HG03558 (cell line): ENCODE measurements around the gene JMJD7.

ENCODE experiments used
- ATAC-seq: cut with Tn5 transposase; IDR thresholded peaks from one replicate; pipeline ENCODE4 v1.9.1; 2021; ENCODE audit warnings: moderate number of reproducible peaks; ENCODE audit not compliant: unreplicated experiment; ENCODE audit errors: extremely low read depth

The JMJD7 gene

GRCh38 chr15:41827880-41828806, at the start of gene JMJD7:
Gene JMJD7, plus strand, starts transcription at chr15:41828092. Its CDS starts 33 bp downstream, at chr15:41828125.
- no peak for ATAC-seq

- no peak for ATAC-seq
These were observed 49.4 kb upstream of the JMJD7 start for GRCh38 chr15:41778521-41778920.

GRCh38 chr15:41779662-41780157, 48.2 kb upstream of the JMJD7 start:
- no peak for ATAC-seq

- no peak for ATAC-seq
These were observed 47.6 kb upstream of the JMJD7 start for GRCh38 chr15:41780266-41780665.

- no peak for ATAC-seq
These were observed 47.2 kb upstream of the JMJD7 start for GRCh38 chr15:41780727-41781126.

GRCh38 chr15:41782371-41783282, 45.3 kb upstream of the JMJD7 start:
- no peak for ATAC-seq

GRCh38 chr15:41783296-41783695, 44.6 kb upstream of the JMJD7 start:
- ATAC-seq = no peak

GRCh38 chr15:41788262-41788661, 39.6 kb upstream of the JMJD7 start:
- ATAC-seq = no peak

GRCh38 chr15:41789236-41789635, 38.7 kb upstream of the JMJD7 start:
- ATAC-seq = no peak

- no peak for ATAC-seq
These were observed 38.2 kb upstream of the JMJD7 start for GRCh38 chr15:41789662-41790061.

GRCh38 chr15:41790169-41790568, 37.7 kb upstream of the JMJD7 start:
- ATAC-seq = no peak

GRCh38 chr15:41790756-41791546, 36.9 kb upstream of the JMJD7 start:
- no peak for ATAC-seq

- ATAC-seq = no peak
These were observed 36.4 kb upstream of the JMJD7 start for GRCh38 chr15:41791547-41791937.

- no peak for ATAC-seq
These were observed 35.8 kb upstream of the JMJD7 start for GRCh38 chr15:41792000-41792637.

- ATAC-seq = no peak
These were observed 33.8 kb upstream of the JMJD7 start for GRCh38 chr15:41794081-41794480.

GRCh38 chr15:41795996-41796856, 31.7 kb upstream of the JMJD7 start:
- no peak for ATAC-seq

GRCh38 chr15:41797201-41797944, 30.5 kb upstream of the JMJD7 start:
- ATAC-seq = no peak
